Nucleus accumbens (tissue), 56 donors: ENCODE measurements around the gene PPM1M.
"Not testable (repeated sequence)": the region's sequence is repeated elsewhere in the genome, so short reads cannot be mapped to it uniquely, and the experiment has no call there.

Source experiments
- DNase-seq, 56 donors: peaks; one replicate each; lab custom pipeline; 2025; lab: John Stamatoyannopoulos, UW

PPM1M gene

GRCh38 chr3:52270252-52270754 is 24.7 kb downstream of the PPM1M start:
- no peak for DNase-seq

- DNase-seq = not testable (repeated sequence)
Observed at GRCh38 chr3:52272172-52272571, 26.6 kb downstream of the PPM1M start.

- DNase-seq = no peak
Observed at GRCh38 chr3:52272831-52273230, 27.3 kb downstream of the PPM1M start.

GRCh38 chr3:52274781-52275180 is 29.2 kb downstream of the PPM1M start:
- DNase-seq = not testable (repeated sequence)

GRCh38 chr3:52277071-52277964 is 31.8 kb downstream of the PPM1M start:
- peak in 47 of 56 donors; percentile 11 to 81 (median 56) for DNase-seq

GRCh38 chr3:52277972-52278509 is 32.5 kb downstream of the PPM1M start:
- DNase-seq = peak in 23 of 56 donors; percentile 53 to 93 (median 75)

GRCh38 chr3:52278510-52279069 is 33.0 kb downstream of the PPM1M start, which contains the start of gene WDR82:
Gene WDR82, minus strand, starts transcription at chr3:52278649. Its CDS starts 288 bp downstream, at chr3:52278361.
- DNase-seq = peak in 55 of 56 donors; percentile 81 to 98 (median 94)

GRCh38 chr3:52279596-52279995 is 34.0 kb downstream of the PPM1M start:
- no peak for DNase-seq

- DNase-seq = peak in 2 of 56 donors; percentile 32
Observed at GRCh38 chr3:52280050-52280461, 34.5 kb downstream of the PPM1M start.

- DNase-seq = no peak
Observed at GRCh38 chr3:52281981-52282801, 36.6 kb downstream of the PPM1M start.

- no peak for DNase-seq
Observed at GRCh38 chr3:52283306-52283705, 37.7 kb downstream of the PPM1M start.

- DNase-seq = not testable (repeated sequence)
Observed at GRCh38 chr3:52284051-52284450, 38.5 kb downstream of the PPM1M start.

- DNase-seq = no peak
Observed at GRCh38 chr3:52286777-52287110, 41.2 kb downstream of the PPM1M start.

GRCh38 chr3:52288674-52289073 is 43.1 kb downstream of the PPM1M start:
- no peak for DNase-seq

- DNase-seq = no peak
Observed at GRCh38 chr3:52289338-52289746, 43.8 kb downstream of the PPM1M start.

- no peak for DNase-seq
Observed at GRCh38 chr3:52289747-52290595, 44.4 kb downstream of the PPM1M start.

- no peak for DNase-seq
Observed at GRCh38 chr3:52290596-52291507, 45.3 kb downstream of the PPM1M start.

GRCh38 chr3:52291508-52292181 is 46.1 kb downstream of the PPM1M start:
- DNase-seq = peak in 7 of 56 donors; percentile 6 to 40 (median 15)
